Neural crest cell (in vitro differentiated cells): ENCODE data around the gene RAB11FIP3. TPM values are rescaled to one million over a fixed set of nuclear protein-coding genes. Genes with fewer than 3 reads are reported as not detected.
"Not testable (repeated sequence)": the region's sequence is repeated elsewhere in the genome, so short reads cannot be mapped to it uniquely, and the experiment has no call there.

Experiments used
- DNase-seq: peaks from one replicate; pipeline ENCODE4 v3.0.0; 2021; ENCODE audit warnings: low read depth, mixed read lengths, low spot score
- H3K27ac Mint-ChIP-seq: one replicate; pipeline ENCODE4 v1.8.0; 2021; ENCODE audit warnings: mild to moderate bottlenecking, mixed read lengths; ENCODE audit not compliant: unreplicated experiment
- H3K27me3 Mint-ChIP-seq: 2 replicates; pipeline ENCODE4 v1.8.0; 2021; ENCODE audit warnings: low read depth, mild to moderate bottlenecking, mixed read lengths
- H3K36me3 Mint-ChIP-seq: 2 replicates; pipeline ENCODE4 v1.8.0; 2021; ENCODE audit warnings: low read depth, mild to moderate bottlenecking, mixed read lengths
- H3K4me1 Mint-ChIP-seq: 2 replicates; pipeline ENCODE4 v1.8.0; 2021; ENCODE audit warnings: mixed read lengths
- H3K4me3 Mint-ChIP-seq: one replicate; pipeline ENCODE4 v1.8.0; 2021; ENCODE audit warnings: mild to moderate bottlenecking, mixed read lengths
- H3K9me3 Mint-ChIP-seq: 2 replicates; pipeline ENCODE4 v1.8.0; 2021; ENCODE audit warnings: mixed read lengths
- total RNA-seq: library from RNA; stranded (reverse); gene quantifications from 2 replicates; pipeline ENCODE4 v1.2.1, GENCODE V29; 2021
- TF ChIP-seq, protein P1 (sequence below): fragments of 200-600 bp; sonication (generic); conservative IDR thresholded peaks from 2 replicates; pipeline ENCODE4 v1.5.0; 2021; ENCODE audit warnings: antibody characterized with exemption, mild to moderate bottlenecking

Gene RAB11FIP3
- total RNA-seq, 1 donor from 2014 or later = 72.2 TPM

DNA sequence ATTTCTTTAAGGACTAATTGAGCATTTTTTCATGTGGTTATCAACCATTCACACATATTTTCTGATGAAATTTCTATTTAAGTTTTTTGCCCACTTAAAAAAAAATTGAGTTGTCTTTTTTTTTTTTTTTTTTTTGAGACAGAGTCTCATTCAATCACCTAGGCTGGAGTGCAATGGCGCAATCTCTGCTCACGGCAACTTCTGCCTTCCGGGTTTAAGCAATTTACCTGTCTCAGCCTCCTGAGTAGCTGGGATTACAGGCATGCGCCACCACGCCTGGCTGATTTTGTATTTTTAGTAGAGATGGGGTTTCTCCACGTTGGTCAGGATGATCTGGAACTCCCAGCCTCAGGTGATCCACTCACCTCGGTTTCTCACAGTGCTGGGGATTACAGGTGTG is 34.3 kb downstream of the RAB11FIP3 start:
- peaks cover 3% of the 10 kb centered on the region for H3K36me3 Mint-ChIP-seq
- no peak overlapping the region for H3K27ac Mint-ChIP-seq
- no peaks in the 10 kb centered on the region for H3K27me3 Mint-ChIP-seq
- TF ChIP-seq, protein P1, sequence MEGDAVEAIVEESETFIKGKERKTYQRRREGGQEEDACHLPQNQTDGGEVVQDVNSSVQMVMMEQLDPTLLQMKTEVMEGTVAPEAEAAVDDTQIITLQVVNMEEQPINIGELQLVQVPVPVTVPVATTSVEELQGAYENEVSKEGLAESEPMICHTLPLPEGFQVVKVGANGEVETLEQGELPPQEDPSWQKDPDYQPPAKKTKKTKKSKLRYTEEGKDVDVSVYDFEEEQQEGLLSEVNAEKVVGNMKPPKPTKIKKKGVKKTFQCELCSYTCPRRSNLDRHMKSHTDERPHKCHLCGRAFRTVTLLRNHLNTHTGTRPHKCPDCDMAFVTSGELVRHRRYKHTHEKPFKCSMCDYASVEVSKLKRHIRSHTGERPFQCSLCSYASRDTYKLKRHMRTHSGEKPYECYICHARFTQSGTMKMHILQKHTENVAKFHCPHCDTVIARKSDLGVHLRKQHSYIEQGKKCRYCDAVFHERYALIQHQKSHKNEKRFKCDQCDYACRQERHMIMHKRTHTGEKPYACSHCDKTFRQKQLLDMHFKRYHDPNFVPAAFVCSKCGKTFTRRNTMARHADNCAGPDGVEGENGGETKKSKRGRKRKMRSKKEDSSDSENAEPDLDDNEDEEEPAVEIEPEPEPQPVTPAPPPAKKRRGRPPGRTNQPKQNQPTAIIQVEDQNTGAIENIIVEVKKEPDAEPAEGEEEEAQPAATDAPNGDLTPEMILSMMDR = no peak
- H3K4me3 Mint-ChIP-seq = no peak overlapping the region
- peaks cover 10% of the 10 kb centered on the region for H3K4me1 Mint-ChIP-seq
- no peak for DNase-seq
- H3K9me3 Mint-ChIP-seq = no peaks in the 10 kb centered on the region

DNA sequence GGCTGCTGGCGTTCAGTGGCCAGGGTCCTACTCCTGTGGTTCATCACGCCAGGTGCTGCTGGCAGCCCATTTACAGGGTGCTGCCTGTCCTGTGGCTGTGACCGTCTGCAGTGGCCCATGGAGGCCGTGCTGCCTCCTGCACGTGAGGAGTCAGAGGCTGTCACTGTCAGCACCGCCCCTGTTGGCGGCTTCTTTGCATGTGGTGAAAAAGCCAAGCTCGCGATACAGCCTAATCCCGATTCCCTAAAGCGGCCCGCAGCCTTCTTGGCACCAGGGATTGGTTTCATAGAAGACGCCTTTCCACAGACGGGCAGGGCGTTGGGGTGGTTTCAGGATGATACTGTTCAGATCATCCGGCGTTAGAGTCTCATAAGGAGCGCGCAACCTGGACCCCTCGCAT is 35.3 kb downstream of the RAB11FIP3 start:
- no peak overlapping the region for H3K4me3 Mint-ChIP-seq
- peaks cover 14% of the 10 kb centered on the region for H3K4me1 Mint-ChIP-seq
- H3K9me3 Mint-ChIP-seq = no peaks in the 10 kb centered on the region
- TF ChIP-seq, protein P1 = no peak
- H3K27ac Mint-ChIP-seq = no peak overlapping the region
- no peak for DNase-seq
- no peaks in the 10 kb centered on the region for H3K27me3 Mint-ChIP-seq
- H3K36me3 Mint-ChIP-seq = peaks cover 3% of the 10 kb centered on the region

DNA sequence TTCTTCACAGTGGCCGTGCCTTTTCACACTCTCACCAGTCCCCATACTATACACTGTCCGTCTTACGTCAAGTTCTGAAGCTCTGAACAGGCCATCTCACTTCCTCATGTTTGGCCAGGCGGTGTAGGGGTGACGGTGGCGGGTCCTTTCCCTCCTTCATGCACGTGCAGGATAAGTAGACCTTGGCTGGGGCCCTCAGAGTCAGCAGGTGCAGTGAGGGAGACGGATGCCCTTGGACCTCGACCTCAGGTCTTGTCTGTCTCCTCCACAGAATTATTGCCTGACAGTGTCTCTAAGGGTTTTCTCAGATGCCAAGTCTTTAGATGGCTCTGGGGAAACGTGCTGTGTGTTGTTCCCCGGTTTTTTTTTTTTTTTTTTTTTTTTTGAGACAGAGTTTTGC is 37.6 kb downstream of the RAB11FIP3 start:
- Mint-ChIP-seq H3K4me1 (peaks cover 5% of the 10 kb centered on the region), H3K27me3 (no peaks in the 10 kb centered on the region), H3K4me3 (no peak overlapping the region), H3K9me3 (no peaks in the 10 kb centered on the region), H3K36me3 (peaks cover 3% of the 10 kb centered on the region), H3K27ac (no peak overlapping the region)
- no peak for DNase-seq
- TF ChIP-seq, protein P1 = no peak

DNA sequence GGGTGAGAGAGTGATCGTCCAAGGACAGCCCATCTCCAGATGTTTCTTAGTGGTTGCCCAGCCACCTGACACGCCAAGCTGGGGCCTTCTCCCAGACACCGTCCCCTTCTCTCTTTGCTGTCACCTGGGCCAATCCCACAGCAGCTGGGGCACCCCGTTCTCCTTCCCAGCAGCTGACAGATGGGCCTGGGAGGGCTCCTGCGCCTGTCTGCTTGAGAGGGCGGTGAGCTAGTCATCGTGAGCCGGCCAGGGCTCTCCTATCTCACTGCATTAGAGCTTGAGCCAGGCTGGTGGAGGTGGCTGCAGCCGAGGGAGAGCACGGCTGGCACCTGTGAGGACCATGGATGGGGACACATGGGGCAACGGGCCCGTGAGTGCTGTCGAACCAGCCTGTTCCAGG is 41.2 kb downstream of the RAB11FIP3 start:
- DNase-seq = no peak
- H3K4me3 Mint-ChIP-seq = no peak overlapping the region
- no peaks in the 10 kb centered on the region for H3K27me3 Mint-ChIP-seq
- peaks cover 3% of the 10 kb centered on the region for H3K36me3 Mint-ChIP-seq
- peak overlapping the region; percentile 75 for H3K27ac Mint-ChIP-seq
- TF ChIP-seq, protein P1 = no peak
- no peaks in the 10 kb centered on the region for H3K9me3 Mint-ChIP-seq
- H3K4me1 Mint-ChIP-seq = peaks cover 23% of the 10 kb centered on the region

DNA sequence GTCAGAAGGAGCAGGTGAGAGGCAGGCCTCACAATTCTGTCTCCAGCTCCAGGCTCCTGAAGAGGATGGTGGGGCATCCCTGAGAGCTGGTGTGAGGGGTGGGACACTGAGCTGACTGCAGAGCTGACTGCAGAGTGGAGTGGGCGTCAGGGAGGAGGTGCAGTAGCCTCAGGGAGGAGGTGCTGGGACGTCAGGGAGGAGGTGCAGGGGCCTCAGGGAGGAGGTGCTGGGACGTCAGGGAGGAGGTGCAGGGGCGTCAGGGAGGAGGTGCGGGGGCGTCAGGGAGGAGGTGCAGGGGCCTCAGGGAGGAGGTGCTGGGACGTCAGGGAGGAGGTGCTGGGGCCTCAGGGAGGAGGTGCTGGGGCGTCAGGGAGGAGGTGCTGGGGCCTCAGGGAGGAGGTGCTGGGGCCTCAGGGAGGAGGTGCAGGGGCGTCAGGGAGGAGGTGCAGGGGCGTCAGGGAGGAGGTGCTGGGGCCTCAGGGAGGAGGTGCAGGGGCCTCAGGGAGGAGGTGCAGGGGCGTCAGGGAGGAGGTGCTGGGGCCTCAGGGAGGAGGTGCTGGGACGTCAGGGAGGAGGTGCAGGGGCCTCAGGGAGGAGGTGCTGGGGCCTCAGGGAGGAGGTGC is 41.9 kb downstream of the RAB11FIP3 start:
- H3K27ac Mint-ChIP-seq = peak overlapping the region; percentile 75
- DNase-seq = not testable (repeated sequence)

DNA sequence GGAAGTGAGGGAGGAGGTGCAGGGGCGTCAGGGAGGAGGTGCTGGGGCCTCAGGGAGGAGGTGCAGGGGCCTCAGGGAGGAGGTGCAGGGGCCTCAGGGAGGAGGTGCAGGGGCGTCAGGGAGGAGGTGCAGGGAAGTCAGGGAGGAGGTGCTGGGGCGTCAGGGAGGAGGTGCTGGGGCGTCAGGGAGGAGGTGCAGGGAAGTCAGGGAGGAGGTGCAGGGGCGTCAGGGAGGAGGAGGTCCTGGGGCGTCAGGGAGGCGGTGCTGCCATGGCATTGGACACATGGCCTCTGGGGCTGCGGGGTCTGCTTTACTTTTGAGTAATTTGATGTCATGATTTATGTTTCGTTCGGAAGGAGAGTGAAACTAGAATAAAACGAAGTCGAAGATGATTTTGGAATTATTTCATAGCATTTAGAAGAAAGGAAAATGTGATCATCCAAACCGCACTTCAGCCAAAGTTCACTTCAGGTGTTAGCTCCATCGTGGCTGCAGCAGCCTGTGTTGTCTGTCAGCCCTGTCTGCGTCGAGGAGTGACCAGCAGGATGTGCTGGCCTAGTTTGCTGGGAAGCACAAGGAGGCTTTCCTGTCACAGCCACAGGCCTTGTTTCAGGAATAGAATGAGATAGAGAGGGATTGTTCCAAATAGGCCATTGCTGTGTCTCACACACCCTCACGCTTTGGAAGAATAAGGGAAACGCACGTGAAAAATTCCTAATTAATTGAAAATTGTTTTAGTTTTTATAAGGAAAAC is 42.8 kb downstream of the RAB11FIP3 start:
- H3K36me3 Mint-ChIP-seq = peaks cover 2% of the 10 kb centered on the region
- no peak overlapping the region for H3K4me3 Mint-ChIP-seq
- H3K4me1 Mint-ChIP-seq = peaks cover 31% of the 10 kb centered on the region
- DNase-seq = no peak
- H3K27me3 Mint-ChIP-seq = no peaks in the 10 kb centered on the region
- TF ChIP-seq, protein P1 = no peak
- no peaks in the 10 kb centered on the region for H3K9me3 Mint-ChIP-seq
- H3K27ac Mint-ChIP-seq = no peak overlapping the region

More for the DNA sequence above, 41.9 kb downstream of the RAB11FIP3 start:
- not testable (repeated sequence) for H3K9me3 Mint-ChIP-seq, H3K27me3 Mint-ChIP-seq, H3K4me3 Mint-ChIP-seq, H3K36me3 Mint-ChIP-seq
- H3K4me1 Mint-ChIP-seq = peaks cover 27% of the 10 kb centered on the region

DNA sequence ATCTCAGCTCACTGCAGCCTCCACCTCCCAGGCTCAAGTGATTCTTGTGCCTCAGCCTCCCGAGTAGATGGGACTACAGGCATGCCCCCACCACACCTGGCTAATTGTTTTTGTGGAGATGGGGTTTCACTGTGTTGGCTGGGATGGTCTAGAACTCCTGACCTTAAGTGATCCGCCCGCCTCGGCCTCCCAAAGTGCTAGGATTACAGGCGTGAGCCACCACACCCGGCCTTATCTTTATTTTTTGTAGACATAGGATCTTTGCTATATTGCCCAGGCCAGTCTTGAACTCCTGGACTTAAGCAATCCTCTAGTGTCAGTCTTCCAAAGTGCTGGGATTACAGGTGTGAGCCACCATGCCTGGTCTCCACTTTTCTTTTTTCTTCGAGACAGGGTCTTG is 44.0 kb downstream of the RAB11FIP3 start:
- H3K27ac Mint-ChIP-seq, H3K4me3 Mint-ChIP-seq, H3K27me3 Mint-ChIP-seq, H3K9me3 Mint-ChIP-seq, DNase-seq, H3K36me3 Mint-ChIP-seq: not testable (repeated sequence)
- H3K4me1 Mint-ChIP-seq = peaks cover 43% of the 10 kb centered on the region
